ENCODE results near the gene INTS11. TPM values are rescaled to one million over a fixed set of nuclear protein-coding genes. Genes with fewer than 3 reads are reported as not detected.

Gene INTS11
- total RNA-seq, 1 donor from 2014 or later = 94.2 TPM

DNA sequence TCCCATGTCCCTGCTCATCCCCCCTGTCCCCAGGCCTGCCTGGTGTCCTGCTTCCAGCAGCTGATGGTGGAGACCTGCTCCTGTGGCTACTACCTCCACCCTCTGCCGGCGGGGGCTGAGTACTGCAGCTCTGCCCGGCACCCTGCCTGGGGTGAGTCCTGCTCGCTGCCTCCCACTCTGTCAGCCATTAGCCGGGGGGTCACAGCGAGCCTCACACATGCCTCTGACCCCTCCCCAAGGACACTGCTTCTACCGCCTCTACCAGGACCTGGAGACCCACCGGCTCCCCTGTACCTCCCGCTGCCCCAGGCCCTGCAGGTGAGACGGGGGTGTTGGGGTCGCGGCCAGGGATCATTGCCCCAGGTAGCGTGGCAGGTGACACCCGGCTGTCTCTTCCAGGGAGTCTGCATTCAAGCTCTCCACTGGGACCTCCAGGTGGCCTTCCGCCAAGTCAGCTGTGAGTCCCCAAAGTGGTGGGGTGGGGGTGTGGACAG lies 34.2 kb downstream of the INTS11 start:
- TF ChIP-seq, protein P1, sequence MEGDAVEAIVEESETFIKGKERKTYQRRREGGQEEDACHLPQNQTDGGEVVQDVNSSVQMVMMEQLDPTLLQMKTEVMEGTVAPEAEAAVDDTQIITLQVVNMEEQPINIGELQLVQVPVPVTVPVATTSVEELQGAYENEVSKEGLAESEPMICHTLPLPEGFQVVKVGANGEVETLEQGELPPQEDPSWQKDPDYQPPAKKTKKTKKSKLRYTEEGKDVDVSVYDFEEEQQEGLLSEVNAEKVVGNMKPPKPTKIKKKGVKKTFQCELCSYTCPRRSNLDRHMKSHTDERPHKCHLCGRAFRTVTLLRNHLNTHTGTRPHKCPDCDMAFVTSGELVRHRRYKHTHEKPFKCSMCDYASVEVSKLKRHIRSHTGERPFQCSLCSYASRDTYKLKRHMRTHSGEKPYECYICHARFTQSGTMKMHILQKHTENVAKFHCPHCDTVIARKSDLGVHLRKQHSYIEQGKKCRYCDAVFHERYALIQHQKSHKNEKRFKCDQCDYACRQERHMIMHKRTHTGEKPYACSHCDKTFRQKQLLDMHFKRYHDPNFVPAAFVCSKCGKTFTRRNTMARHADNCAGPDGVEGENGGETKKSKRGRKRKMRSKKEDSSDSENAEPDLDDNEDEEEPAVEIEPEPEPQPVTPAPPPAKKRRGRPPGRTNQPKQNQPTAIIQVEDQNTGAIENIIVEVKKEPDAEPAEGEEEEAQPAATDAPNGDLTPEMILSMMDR (IDR thresholded peaks at IDR 0.05; ENCODE audit: insufficient read depth, low read length, poor library complexity, severe bottlenecking) = peak; percentile 78
- H3K4me3 ChIP-seq (ENCODE audit: low read depth, low read length) = no peak overlapping the region
- H3K27me3 ChIP-seq (ENCODE audit: control insufficient read depth, insufficient read depth, low read length) = peaks cover 28% of the 10 kb centered on the region
- no peaks in the 10 kb centered on the region for H3K36me3 ChIP-seq (ENCODE audit: control insufficient read depth, insufficient read depth, low read length)
- no peak for DNase-seq (ENCODE audit: low read depth)

- Histone ChIP-seq H3K36me3 (ENCODE audit: control insufficient read depth, insufficient read depth, low read length) (no peaks in the 10 kb centered on the region), H3K4me3 (ENCODE audit: low read depth, low read length) (no peak overlapping the region), H3K27me3 (ENCODE audit: control insufficient read depth, insufficient read depth, low read length) (peaks cover 30% of the 10 kb centered on the region)
- no peak for DNase-seq (ENCODE audit: low read depth)
- TF ChIP-seq, protein P1 (IDR thresholded peaks at IDR 0.05; ENCODE audit: insufficient read depth, low read length, poor library complexity, severe bottlenecking) = no peak
These were observed 37.0 kb downstream of the INTS11 start for GRCh38 chr1:1287288-1288110.

DNA sequence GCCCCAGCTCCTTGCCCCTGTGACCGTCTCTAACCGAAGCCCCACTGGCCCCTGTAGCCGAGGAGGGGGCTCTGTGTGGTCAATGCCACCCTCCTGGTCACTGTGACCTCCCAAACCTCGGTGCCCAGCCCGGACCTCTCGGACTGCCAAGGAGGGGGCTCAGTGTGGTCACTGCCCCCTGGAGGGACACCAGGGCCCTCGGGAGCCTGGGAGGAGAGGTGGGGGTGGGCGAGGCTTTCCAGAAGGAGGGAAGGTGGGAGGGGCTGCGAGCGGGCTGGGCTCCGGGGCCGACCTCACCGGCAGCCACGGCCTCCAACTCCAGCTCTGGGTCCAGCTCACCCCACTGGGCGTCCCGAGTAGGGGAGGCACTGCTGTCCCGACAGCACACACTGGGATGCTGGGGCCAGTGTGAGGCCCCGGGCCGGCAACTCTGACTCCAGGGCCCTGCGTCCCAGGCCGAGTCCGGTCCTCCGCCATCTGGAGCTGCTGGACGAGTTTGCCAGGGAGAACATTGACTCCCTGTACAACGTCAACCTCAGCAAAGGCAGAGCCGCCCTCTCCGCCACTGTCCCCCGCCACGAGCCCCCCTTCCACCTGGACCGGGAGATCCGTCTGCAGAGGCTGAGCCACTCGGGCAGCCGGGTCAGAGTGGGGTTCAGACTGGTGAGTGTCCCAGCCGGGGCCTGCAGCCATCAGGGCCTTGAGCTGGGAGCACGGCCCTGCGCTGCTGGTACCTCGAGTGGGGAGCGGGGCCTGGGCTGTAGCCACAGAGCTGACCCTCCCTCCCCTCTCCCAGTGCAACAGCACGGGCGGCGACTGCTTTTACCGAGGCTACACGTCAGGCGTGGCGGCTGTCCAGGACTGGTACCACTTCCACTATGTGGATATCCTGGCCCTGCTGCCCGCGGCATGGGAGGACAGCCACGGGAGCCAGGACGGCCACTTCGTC lies 37.9 kb downstream of the INTS11 start:
- Histone ChIP-seq H3K27me3 (ENCODE audit: control insufficient read depth, insufficient read depth, low read length) (peaks cover 30% of the 10 kb centered on the region), H3K36me3 (ENCODE audit: control insufficient read depth, insufficient read depth, low read length) (no peaks in the 10 kb centered on the region), H3K4me3 (ENCODE audit: low read depth, low read length) (no peak overlapping the region)
- TF ChIP-seq, protein P1 (IDR thresholded peaks at IDR 0.05; ENCODE audit: insufficient read depth, low read length, poor library complexity, severe bottlenecking) = no peak
- no peak for DNase-seq (ENCODE audit: low read depth)

- no peak overlapping the region for H3K4me3 ChIP-seq (ENCODE audit: low read depth, low read length)
These were observed 38.7 kb downstream of the INTS11 start for GRCh38 chr1:1285611-1286311.

DNA sequence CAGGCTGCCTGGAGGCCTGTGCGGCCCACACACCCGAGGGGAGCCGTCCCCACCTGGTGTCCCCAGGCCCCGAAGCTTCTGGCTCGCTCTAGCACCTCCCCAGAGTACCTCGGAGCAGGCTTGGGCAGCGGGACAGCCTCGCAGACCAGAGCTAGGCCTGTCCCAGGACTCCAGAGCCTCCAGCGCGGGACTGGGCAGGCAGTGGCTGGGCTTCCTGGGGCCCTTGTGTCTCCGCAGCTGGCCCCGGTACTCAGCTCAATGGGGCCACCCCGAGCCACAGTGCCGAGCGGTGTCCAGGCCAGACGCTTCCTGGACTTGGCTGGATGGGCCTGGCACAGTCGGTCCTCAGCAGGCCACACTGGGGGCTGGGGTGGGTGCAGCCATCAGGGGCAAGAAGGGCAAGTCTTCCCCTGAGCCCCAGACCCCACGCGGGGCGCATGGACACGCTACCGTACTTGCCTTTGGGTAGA lies 39.3 kb downstream of the INTS11 start:
- DNase-seq (ENCODE audit: low read depth) = no peak
- Histone ChIP-seq H3K4me3 (ENCODE audit: low read depth, low read length) (no peak overlapping the region), H3K36me3 (ENCODE audit: control insufficient read depth, insufficient read depth, low read length) (no peaks in the 10 kb centered on the region), H3K27me3 (ENCODE audit: control insufficient read depth, insufficient read depth, low read length) (peaks cover 25% of the 10 kb centered on the region)
- TF ChIP-seq, protein P1 (IDR thresholded peaks at IDR 0.05; ENCODE audit: insufficient read depth, low read length, poor library complexity, severe bottlenecking) = no peak

More at GRCh38 chr1:1285611-1286311, 38.7 kb downstream of the INTS11 start:
- no peak for DNase-seq (ENCODE audit: low read depth)
- peaks cover 25% of the 10 kb centered on the region for H3K27me3 ChIP-seq (ENCODE audit: control insufficient read depth, insufficient read depth, low read length)
- TF ChIP-seq, protein P1 (IDR thresholded peaks at IDR 0.05; ENCODE audit: insufficient read depth, low read length, poor library complexity, severe bottlenecking) = no peak
- no peaks in the 10 kb centered on the region for H3K36me3 ChIP-seq (ENCODE audit: control insufficient read depth, insufficient read depth, low read length)
